ENCODE results near the gene ZHX3.

The ZHX3 gene

DNA sequence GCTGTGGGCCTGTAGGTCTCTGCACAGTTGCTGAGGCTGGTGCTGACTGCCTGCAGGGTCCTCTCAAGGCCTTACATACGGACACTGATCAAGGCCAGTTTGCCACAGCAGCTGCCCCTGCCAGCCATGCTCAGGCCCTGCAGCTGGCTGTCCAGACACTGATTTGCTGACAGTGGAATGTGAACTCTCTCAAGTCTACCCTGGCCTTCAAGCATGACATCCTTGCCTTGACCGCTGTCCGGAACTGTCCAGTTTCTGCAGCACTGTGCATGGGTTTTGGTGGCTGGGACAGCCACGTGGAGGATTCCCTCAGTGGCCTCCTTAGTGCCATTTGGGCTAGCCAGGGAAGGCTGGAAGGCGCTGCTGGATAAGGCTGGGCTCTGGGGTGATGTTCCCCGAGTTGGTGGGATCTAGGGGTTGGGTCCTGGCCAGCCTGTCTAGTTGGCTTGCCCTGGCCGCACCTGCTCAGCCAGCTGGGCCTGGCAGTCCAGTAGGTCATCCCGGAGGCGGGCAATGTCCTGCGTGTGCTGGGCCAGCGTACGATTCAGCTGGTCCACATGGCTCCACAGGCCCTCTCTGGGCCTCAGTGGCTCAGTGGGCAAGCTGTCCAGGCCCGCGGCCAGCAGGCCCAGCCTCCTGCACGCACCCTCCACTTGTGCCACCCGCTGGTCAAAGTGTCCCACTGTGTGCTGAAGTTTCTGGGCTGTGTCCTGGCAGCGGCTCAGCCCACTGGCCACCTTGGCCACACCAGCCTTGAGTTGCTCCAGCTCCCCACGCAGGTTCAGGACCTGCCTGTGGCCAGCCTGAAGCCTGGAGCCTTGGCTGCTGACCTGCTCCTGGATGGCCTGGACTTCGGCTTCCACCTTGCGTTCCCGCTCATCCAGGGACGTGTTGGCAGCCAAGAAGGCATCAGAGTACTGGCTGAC is 43.6 kb upstream of the ZHX3 start:
- Histone ChIP-seq H3K4me1 (ENCODE audit: insufficient read depth, low read length, poor library complexity, severe bottlenecking) (no peaks in the 10 kb centered on the region), H3K27me3 (ENCODE audit: insufficient read depth, low read length, poor library complexity, severe bottlenecking) (no peaks in the 10 kb centered on the region), H3K9me2 (replicated peaks; ENCODE audit: low read depth, low read length) (no peaks in the 10 kb centered on the region), H3K79me2 (ENCODE audit: insufficient read depth, low read length) (no peaks in the 10 kb centered on the region), H3K9me3 (ENCODE audit: insufficient read depth, low read depth, low read length) (no peaks in the 10 kb centered on the region), H4K20me1 (ENCODE audit: insufficient read depth, low read length, poor library complexity, severe bottlenecking) (no peaks in the 10 kb centered on the region), H3F3A (ENCODE audit: low read depth) (no peaks in the 10 kb centered on the region), H3K36me3 (ENCODE audit: insufficient read depth, low read length) (no peaks in the 10 kb centered on the region), H2AFZ (ENCODE audit: low read length) (no peak overlapping the region), H3K4me2 (ENCODE audit: low read depth, low read length, poor library complexity, severe bottlenecking) (no peak overlapping the region), H3K4me3 (ENCODE audit: low read length, poor library complexity, severe bottlenecking) (no peak overlapping the region), H3K9ac (ENCODE audit: low read depth, low read length, poor library complexity, severe bottlenecking) (no peak overlapping the region)
- TF ChIP-seq, protein P1, sequence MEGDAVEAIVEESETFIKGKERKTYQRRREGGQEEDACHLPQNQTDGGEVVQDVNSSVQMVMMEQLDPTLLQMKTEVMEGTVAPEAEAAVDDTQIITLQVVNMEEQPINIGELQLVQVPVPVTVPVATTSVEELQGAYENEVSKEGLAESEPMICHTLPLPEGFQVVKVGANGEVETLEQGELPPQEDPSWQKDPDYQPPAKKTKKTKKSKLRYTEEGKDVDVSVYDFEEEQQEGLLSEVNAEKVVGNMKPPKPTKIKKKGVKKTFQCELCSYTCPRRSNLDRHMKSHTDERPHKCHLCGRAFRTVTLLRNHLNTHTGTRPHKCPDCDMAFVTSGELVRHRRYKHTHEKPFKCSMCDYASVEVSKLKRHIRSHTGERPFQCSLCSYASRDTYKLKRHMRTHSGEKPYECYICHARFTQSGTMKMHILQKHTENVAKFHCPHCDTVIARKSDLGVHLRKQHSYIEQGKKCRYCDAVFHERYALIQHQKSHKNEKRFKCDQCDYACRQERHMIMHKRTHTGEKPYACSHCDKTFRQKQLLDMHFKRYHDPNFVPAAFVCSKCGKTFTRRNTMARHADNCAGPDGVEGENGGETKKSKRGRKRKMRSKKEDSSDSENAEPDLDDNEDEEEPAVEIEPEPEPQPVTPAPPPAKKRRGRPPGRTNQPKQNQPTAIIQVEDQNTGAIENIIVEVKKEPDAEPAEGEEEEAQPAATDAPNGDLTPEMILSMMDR (conservative IDR thresholded peaks at IDR 0.05; ENCODE audit: low read length): no peak
- TF ChIP-seq EZH2phosphoT487 (IDR thresholded peaks at IDR 0.05; ENCODE audit: borderline replicate concordance): no peak

DNA sequence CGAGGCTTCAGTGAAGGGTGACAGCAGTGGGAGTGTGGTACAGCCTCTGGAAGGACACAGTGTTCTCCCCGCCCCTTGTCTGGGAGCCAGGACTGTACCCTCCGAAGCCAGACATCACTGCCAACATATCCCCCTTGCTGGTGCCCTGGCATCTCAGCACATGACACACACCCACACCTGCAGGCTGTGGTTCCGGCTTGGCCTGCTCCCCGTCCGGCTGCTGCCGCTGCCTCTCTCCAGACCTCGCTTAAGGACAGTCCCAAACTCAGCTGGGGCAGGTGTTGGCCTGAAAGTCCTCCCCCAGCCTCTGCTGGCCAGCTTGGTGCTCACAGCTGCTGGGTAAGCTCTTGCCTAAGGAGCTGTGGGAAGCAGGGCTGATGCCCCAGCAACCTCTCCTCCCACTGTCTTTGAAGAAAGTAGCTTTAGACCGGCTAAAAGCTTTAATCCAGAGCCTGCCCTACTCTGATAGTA is 42.0 kb upstream of the ZHX3 start:
- H3K9ac ChIP-seq (ENCODE audit: low read depth, low read length, poor library complexity, severe bottlenecking): no peak overlapping the region
- H3K4me2 ChIP-seq (ENCODE audit: low read depth, low read length, poor library complexity, severe bottlenecking): no peak overlapping the region
- H4K20me1 ChIP-seq (ENCODE audit: insufficient read depth, low read length, poor library complexity, severe bottlenecking): no peaks in the 10 kb centered on the region
- no peaks in the 10 kb centered on the region for H3K4me1 ChIP-seq (ENCODE audit: insufficient read depth, low read length, poor library complexity, severe bottlenecking)
- H3K36me3 ChIP-seq (ENCODE audit: insufficient read depth, low read length): no peaks in the 10 kb centered on the region
- H3K27me3 ChIP-seq (ENCODE audit: insufficient read depth, low read length, poor library complexity, severe bottlenecking): no peaks in the 10 kb centered on the region
- TF ChIP-seq, protein P1 (conservative IDR thresholded peaks at IDR 0.05; ENCODE audit: low read length): no peak
- no peak for TF ChIP-seq EZH2phosphoT487 (IDR thresholded peaks at IDR 0.05; ENCODE audit: borderline replicate concordance)
- H3K9me2 ChIP-seq (replicated peaks; ENCODE audit: low read depth, low read length): no peaks in the 10 kb centered on the region
- no peaks in the 10 kb centered on the region for H3K9me3 ChIP-seq (ENCODE audit: insufficient read depth, low read depth, low read length)
- H3K79me2 ChIP-seq (ENCODE audit: insufficient read depth, low read length): no peaks in the 10 kb centered on the region
- H3K4me3 ChIP-seq (ENCODE audit: low read length, poor library complexity, severe bottlenecking): no peak overlapping the region
- H2AFZ ChIP-seq (ENCODE audit: low read length): no peak overlapping the region
- no peaks in the 10 kb centered on the region for H3F3A ChIP-seq (ENCODE audit: low read depth)

DNA sequence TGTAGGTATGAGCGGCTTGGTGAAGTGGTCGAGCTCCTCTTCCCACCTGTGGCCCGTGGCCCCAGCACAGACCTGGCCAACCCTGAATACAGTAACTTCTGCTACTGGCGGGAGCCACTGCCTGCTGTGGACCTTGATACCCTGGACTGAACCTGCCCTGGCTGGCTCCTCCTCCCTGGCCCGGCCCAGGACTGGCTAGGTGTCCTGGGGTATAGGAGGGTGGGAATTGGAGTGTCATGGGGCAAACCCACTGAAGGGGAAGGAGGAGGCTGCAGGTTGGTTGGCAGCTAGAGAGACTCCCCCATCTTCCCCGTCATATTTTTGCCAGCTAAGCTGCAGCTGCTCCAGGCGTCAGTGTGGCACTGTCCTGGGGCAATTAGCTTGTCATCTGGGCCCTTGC is 41.2 kb upstream of the ZHX3 start:
- no peak overlapping the region for H3K9ac ChIP-seq (ENCODE audit: low read depth, low read length, poor library complexity, severe bottlenecking)
- no peaks in the 10 kb centered on the region for H3K4me1 ChIP-seq (ENCODE audit: insufficient read depth, low read length, poor library complexity, severe bottlenecking)
- no peaks in the 10 kb centered on the region for H3K36me3 ChIP-seq (ENCODE audit: insufficient read depth, low read length)
- H3K4me2 ChIP-seq (ENCODE audit: low read depth, low read length, poor library complexity, severe bottlenecking): no peak overlapping the region
- H3K79me2 ChIP-seq (ENCODE audit: insufficient read depth, low read length): no peaks in the 10 kb centered on the region
- no peaks in the 10 kb centered on the region for H3K9me3 ChIP-seq (ENCODE audit: insufficient read depth, low read depth, low read length)
- no peak overlapping the region for H3K4me3 ChIP-seq (ENCODE audit: low read length, poor library complexity, severe bottlenecking)
- H3F3A ChIP-seq (ENCODE audit: low read depth): no peaks in the 10 kb centered on the region
- no peak for TF ChIP-seq EZH2phosphoT487 (IDR thresholded peaks at IDR 0.05; ENCODE audit: borderline replicate concordance)
- TF ChIP-seq, protein P1 (conservative IDR thresholded peaks at IDR 0.05; ENCODE audit: low read length): no peak
- no peaks in the 10 kb centered on the region for H3K9me2 ChIP-seq (replicated peaks; ENCODE audit: low read depth, low read length)
- H4K20me1 ChIP-seq (ENCODE audit: insufficient read depth, low read length, poor library complexity, severe bottlenecking): no peaks in the 10 kb centered on the region
- H2AFZ ChIP-seq (ENCODE audit: low read length): no peak overlapping the region
- H3K27me3 ChIP-seq (ENCODE audit: insufficient read depth, low read length, poor library complexity, severe bottlenecking): no peaks in the 10 kb centered on the region
